GM19324 (cell line): Measurements from ENCODE around the gene SLC8A1.
A peak's percentile ranks its signal among the peaks of the same experiment; 100 is the strongest.

Experiments used
- ATAC-seq: cut with Tn5 transposase; IDR thresholded peaks from one replicate; pipeline ENCODE4 v1.9.1; 2021; ENCODE audit warnings: mild to moderate bottlenecking, moderate library complexity; ENCODE audit not compliant: unreplicated experiment, low FRiP score

Gene SLC8A1

DNA sequence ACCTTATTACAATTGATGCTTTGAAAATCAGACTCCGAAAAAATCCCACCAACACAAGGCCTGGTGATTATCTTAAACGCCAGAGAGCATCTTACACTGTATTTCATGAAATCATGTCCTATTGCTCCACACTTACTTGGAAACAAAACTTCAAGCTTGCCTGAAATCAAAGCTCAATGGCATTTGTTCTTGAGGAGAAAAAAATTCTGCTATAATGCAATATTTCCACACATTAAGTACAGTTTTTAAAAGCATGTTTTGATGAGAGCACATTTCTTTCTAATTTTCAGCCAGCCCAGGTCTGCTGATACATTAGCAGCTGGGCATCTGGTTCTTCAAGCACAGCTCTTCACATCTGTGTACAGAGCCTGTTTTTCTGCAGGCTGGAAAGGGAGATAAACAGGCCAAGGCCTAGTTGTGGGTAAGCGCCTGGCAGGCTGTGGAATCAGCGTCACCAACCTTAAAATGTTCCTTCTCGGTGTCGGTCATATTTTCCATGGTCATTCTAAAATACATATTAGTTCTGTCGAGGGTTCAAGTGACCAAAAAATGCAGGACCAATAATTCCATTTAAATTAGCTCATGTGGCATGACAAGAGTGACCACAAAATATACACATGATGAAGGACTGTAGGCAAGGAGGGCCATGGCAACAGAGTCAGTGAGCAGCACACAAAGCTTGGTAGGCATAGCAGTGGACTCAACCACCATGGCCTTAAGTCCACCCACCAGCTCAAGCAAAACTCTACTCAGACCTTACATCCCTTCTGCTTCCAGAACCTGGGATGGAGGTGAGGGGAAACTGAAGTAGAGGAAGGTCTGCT, 20.9 kb downstream of the SLC8A1 start:
- no peak for ATAC-seq

- ATAC-seq: no peak
These were observed 23.5 kb downstream of the SLC8A1 start for GRCh38 chr2:40428439-40428838.

DNA sequence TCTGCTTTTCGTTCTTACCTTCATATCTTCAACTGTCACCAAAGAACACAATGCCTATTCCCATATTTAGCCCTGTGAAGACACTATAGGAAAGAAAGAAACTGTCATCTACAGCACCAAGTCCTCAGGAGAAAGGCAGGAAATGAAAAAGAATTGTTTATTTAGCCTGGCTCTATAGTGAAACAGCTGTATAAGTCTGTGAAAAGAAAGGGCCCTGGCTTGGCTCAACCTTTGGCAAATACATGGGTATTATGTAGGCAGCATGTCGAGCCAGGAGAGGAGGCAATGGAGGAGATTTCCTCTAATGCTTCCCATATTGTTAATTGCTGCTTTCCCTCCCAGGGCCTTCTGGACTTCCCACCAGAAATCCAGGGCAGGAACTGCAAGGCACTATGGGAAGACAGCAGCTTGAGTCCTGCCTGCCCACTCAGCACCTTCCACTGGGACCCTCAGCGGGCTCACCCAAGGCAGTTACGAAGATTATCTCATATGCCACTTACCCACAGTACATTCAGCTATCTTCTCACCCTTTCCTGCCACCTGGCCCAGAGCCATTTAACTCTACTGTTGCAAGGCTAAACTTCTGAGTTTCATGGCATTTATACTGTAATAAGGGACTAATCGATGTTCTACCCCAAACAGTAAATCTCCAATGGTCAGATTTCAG, 30.1 kb downstream of the SLC8A1 start:
- no peak for ATAC-seq

GRCh38 chr2:40420478-40420877, 31.4 kb downstream of the SLC8A1 start:
- ATAC-seq: no peak

- ATAC-seq: no peak
These were observed 32.5 kb downstream of the SLC8A1 start for GRCh38 chr2:40419364-40419762.

DNA sequence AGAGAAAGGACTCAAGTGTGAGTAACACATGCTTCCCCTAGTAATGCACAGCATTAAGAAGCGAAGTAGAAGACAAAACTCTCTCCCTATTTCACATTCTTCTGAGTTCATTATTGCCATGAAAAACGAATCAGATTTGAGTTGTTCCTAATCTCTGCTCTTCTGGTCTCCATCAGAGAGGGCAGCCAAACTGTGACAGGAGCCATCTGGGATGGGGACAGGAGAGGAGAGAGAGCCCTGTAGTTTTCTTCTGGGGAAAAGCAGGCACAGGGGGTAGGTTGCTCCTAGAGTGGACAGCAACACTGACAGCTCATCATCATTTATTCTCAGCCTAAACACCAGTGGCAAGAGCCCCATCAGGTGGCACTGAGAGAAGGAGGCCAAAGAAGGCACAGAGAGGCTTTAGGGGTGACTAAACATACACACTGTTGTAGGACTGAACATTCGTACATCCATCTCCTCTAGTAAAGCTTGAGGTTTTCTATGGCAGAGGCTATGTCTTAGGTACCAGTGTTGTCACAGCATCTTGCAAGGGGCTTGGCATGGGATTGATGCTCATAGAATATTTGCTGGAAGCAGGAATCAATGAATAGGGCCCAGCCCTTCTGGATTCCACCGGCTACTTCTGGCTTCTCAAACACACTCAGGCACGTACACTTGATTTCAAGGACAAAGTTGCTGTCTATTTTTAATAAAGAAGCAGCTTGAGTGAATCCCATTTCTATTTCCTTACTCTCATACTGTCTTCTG, 33.1 kb downstream of the SLC8A1 start:
- ATAC-seq: no peak

- no peak for ATAC-seq
These were observed 35.4 kb downstream of the SLC8A1 start for GRCh38 chr2:40416486-40416885.

DNA sequence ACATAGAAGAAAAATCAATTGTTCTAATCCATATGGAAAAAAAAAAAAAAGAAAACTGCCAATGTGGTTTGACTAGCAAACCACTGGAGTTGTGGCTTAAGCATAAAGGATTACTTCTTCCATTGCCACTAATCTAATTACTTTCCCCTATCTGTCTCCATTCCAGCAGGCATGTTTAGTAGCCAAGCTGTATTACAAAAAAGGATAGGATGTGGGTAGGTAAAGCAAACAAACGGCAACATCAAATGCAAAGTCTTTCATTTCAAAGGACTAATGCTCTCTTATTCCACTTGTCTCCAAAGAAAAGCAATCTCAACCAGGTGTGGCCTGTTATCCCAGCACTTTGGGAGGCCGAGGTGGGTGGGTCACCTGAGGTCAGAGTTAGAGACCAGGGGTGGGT, 36.5 kb downstream of the SLC8A1 start:
- ATAC-seq: no peak

- ATAC-seq: no peak
These were observed 39.4 kb downstream of the SLC8A1 start for GRCh38 chr2:40412456-40412855.

GRCh38 chr2:40410695-40411094, 41.2 kb downstream of the SLC8A1 start:
- no peak for ATAC-seq

DNA sequence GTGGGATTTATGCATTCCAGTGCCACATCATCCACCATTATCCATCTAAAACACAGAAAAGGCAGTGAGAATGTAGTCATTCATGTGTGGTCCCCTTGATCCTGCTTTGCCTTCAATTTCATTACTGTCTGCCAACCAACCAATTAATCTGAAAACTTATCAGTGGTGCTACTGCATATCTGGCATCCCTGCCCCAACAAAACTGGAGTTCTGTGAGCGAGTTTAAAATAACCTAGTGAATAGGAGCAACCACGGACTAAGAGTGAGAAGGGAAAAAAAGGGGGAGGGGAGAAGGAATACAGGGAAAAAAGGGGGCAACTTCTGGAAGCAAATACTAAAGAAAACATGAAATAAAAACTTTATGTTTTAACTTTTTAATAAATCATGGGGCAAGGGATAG, 42.2 kb downstream of the SLC8A1 start:
- ATAC-seq: no peak

GRCh38 chr2:40406485-40407289, 45.2 kb downstream of the SLC8A1 start:
- no peak for ATAC-seq

DNA sequence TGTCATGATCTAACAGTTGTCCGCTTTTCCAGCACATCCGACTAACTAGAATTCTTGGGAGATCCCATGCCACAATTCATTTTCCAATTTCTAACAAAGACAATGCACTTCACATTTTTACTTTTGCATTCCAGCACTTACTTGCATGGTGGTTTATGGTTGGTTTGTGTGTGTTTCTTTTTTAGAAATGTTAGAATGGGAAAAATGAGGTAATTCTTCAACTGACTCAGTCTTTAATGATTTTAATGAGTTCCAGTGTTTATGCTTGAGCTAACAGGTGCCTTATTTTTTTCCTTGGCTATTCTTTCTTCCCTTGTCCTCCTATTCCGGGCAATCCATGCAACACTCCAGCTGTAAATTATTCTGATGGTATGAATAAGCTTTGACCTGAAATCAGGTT, 46.4 kb downstream of the SLC8A1 start:
- no peak for ATAC-seq

DNA sequence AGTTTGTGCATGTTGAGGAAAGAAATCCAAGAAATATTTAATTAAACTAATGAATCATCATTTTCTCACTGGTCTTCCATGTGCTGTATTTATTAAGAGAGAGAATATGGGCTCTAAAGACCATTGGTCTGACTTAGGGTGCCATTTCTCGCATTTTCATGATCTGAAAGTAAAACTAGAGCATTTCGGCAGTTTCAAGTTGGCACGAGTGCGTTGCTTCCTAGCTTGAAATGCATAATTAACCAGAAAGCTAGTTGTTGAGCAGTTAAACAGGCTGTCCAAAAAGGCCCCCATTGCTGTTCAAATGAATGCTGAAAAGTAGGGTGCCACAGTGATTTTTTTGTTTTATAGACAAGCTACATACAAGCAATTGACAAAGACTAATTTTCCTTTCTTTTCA, 47.4 kb downstream of the SLC8A1 start:
- peak; percentile 72 for ATAC-seq

GRCh38 chr2:40403233-40403836, 48.6 kb downstream of the SLC8A1 start:
- no peak for ATAC-seq

- ATAC-seq: no peak
These were observed 50.0 kb downstream of the SLC8A1 start for GRCh38 chr2:40401896-40402295.

DNA sequence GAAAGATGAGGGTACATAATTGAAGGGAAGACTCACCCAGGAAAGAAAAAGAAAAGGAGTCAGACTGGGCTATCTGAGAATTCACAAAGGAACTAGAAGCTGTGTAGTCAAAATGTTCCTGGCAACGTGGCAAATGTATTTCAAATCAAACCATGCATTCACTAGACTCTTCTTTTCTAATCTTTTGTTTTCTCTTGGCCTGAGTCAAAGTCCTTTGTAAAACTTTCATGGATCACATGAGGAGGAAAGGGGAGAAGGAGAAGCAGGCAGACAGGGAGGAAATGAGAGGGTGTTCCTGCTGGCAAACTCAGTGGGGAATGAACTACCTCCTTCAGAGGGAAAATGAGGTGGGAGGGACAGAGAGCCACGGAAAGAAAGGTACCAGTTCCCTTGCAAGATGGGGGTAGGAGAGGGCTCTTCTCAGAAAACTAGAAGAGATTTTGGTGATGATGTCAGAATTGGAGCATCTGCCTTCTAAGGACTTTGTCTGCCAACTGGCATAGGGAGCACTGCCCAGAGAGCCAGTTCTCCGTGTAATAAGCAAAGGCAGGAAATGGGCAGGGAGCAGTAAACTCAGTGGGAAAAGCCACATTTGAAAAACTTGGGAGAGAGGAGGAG, 51.4 kb downstream of the SLC8A1 start:
- no peak for ATAC-seq

- ATAC-seq: no peak
These were observed 54.1 kb downstream of the SLC8A1 start for GRCh38 chr2:40397765-40398164.

- no peak for ATAC-seq
These were observed 55.8 kb downstream of the SLC8A1 start for GRCh38 chr2:40396124-40396523.
